Esophagus squamous epithelium (tissue), 5 donors: ENCODE results near the gene PCNX4. TPM values are rescaled to one million over a fixed set of nuclear protein-coding genes. Genes with fewer than 3 reads are reported as not detected.

Experiments
- DNase-seq: peaks from one replicate; lab custom pipeline; 2025; lab: John Stamatoyannopoulos, UW
- H3K27ac ChIP-seq, 4 donors: fragments of 200-600 bp; sonication (generic); one replicate each; pipeline ENCODE4 v1.5.1; 2016 to 2019; ENCODE audit warnings: mild to moderate bottlenecking in 1 of 4
- H3K27me3 ChIP-seq, 4 donors: fragments of 200-600 bp; sonication (generic); 1 replicate in 3 of 4; 2 replicates in 1 of 4; pipeline versions ENCODE4 v1.5.1 to v1.6.0; 2017 to 2021; ENCODE audit warnings: antibody characterized with exemption in 1 of 4
- H3K36me3 ChIP-seq, 3 donors: fragments of 200-600 bp; sonication (generic); one replicate each; pipeline ENCODE4 v1.5.1; 2016 to 2019
- H3K4me1 ChIP-seq, 3 donors: fragments of 200-600 bp; sonication (generic); one replicate each; pipeline ENCODE4 v1.5.1; 2017 to 2019
- H3K4me3 ChIP-seq, 4 donors: fragments of 200-600 bp; sonication (generic); 1 replicate in 3 of 4; 2 replicates in 1 of 4; pipeline ENCODE4 v1.5.1; 2016 to 2019; ENCODE audit warnings: mild to moderate bottlenecking in 2 of 4, moderate library complexity in 1 of 4
- H3K9me3 ChIP-seq, 3 donors: fragments of 200-600 bp; sonication (generic); one replicate each; pipeline ENCODE4 v1.5.1; 2016 to 2019
- POLR2A ChIP-seq, 4 donors: fragments of 450-650 bp; IDR thresholded peaks; one replicate each; pipeline ENCODE4 v1.6.1; 2017; ENCODE audit warnings: antibody characterized with exemption in 4 of 4, mild to moderate bottlenecking in 4 of 4, moderate library complexity in 3 of 4
- WGBS, 2 donors: methylation state at CpG; one replicate each; pipeline ENCODE4 v1.1.5; 2018; 5-methylcytosine and 5-hydroxymethylcytosine counted together
- intact Hi-C: fragments of 100-400 bp; cut with DNase I; formaldehyde crosslinking; loops from one replicate; pipeline ENCODE4 v1.15.0; 2022
- total RNA-seq, 4 donors: library from RNA; depleted of rRNA; stranded (reverse); fragments of >200 nt; gene quantifications; one replicate each; pipeline ENCODE4 v1.1.0, GENCODE V29; 2016
- TF ChIP-seq, protein P1 (sequence below), 6 experiments: fragments of 450-650 bp in 4 of 6; fragments of 200-600 bp in 2 of 6; sonication (generic) in 2 of 6; IDR thresholded peaks; one replicate each; pipeline ENCODE4 v1.5.1; 2016 to 2019; ENCODE audit warnings: antibody characterized with exemption in 6 of 6, mild to moderate bottlenecking in 4 of 6, moderate library complexity in 4 of 6
- donor health status: DM: yes; HTN: yes; CAD: no.

The PCNX4 gene
- total RNA-seq, 4 donors from 2014 or later = 9.4 to 31.1 (median 18.7) TPM

DNA sequence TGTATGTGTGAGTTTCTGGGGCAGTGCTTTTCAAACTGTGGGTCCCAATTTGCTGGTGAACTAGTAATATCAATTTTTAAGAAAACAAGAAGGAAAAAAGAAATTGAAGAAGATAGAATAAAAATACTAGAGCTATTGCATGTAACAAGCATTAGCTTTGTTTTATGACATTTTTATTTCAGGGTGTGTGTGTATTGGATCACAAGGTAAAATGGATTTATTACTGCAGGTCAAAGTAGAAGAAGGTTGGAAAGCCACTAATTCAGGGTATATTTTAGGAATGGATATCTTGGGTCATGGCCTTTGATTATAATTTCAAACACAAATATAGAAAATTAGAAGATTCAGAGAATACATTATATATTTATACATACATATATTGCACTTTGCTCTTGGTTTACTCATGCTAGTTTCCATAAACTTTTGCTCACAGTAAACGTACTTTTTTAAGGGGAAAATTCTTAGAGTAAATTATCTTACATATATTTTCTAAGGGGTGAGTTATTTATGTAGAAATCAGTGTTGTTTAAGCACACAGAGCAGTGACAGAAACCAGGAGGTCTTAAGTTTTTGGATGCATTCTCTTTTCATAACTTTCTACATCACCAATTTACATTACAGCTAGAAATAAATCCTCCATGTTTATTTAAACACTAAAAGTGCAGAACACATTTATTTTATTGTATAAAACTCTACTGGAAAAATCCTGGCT is 122.8 kb downstream of the PCNX4 start:
- TF ChIP-seq, protein P1, sequence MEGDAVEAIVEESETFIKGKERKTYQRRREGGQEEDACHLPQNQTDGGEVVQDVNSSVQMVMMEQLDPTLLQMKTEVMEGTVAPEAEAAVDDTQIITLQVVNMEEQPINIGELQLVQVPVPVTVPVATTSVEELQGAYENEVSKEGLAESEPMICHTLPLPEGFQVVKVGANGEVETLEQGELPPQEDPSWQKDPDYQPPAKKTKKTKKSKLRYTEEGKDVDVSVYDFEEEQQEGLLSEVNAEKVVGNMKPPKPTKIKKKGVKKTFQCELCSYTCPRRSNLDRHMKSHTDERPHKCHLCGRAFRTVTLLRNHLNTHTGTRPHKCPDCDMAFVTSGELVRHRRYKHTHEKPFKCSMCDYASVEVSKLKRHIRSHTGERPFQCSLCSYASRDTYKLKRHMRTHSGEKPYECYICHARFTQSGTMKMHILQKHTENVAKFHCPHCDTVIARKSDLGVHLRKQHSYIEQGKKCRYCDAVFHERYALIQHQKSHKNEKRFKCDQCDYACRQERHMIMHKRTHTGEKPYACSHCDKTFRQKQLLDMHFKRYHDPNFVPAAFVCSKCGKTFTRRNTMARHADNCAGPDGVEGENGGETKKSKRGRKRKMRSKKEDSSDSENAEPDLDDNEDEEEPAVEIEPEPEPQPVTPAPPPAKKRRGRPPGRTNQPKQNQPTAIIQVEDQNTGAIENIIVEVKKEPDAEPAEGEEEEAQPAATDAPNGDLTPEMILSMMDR (IDR thresholded peaks at IDR 0.05) = no peak
- TF ChIP-seq POLR2A (IDR thresholded peaks at IDR 0.05) = no peak
- intact Hi-C loops = no loop called here

DNA sequence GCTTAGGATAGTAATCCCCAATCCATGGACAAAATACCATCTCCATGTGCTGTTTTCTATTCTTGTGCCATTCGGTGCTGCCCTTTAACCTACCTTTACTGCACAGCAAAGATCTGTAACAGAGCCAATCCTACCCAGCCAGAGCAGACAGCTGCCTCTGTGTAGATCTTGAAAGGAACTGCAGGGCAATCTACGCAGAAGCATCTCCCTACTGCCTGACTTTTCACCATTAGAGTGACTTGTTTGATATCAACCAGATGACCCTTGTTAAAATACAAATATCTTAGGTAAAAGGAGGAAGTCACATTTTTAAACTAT is 123.4 kb downstream of the PCNX4 start:
- no peak for TF ChIP-seq POLR2A (IDR thresholded peaks at IDR 0.05)
- TF ChIP-seq, protein P1 (IDR thresholded peaks at IDR 0.05) = no peak
- 67 to 81% methylated on average over 2 of the region's 2 CpGs for WGBS, 2 donors
- Histone ChIP-seq H3K36me3 (no peaks in the 10 kb centered on the region), H3K27me3 (no peaks in the 10 kb centered on the region), H3K4me1 (no peaks in the 10 kb centered on the region), H3K9me3 (no peaks in the 10 kb centered on the region), H3K4me3 (no peak overlapping the region), H3K27ac (no peak overlapping the region)
- DNase-seq = no peak
- intact Hi-C loops = no loop called here

More for the DNA sequence above, 122.8 kb downstream of the PCNX4 start:
- no peaks in the 10 kb centered on the region for H3K9me3 ChIP-seq
- 7 to 8% methylated on average over 1 of the region's 1 CpG for WGBS, 2 donors
- no peaks in the 10 kb centered on the region for H3K4me1 ChIP-seq
- no peaks in the 10 kb centered on the region for H3K27me3 ChIP-seq
- H3K4me3 ChIP-seq = no peak overlapping the region
- no peak overlapping the region for H3K27ac ChIP-seq
- H3K36me3 ChIP-seq = no peaks in the 10 kb centered on the region
- no peak for DNase-seq

DNA sequence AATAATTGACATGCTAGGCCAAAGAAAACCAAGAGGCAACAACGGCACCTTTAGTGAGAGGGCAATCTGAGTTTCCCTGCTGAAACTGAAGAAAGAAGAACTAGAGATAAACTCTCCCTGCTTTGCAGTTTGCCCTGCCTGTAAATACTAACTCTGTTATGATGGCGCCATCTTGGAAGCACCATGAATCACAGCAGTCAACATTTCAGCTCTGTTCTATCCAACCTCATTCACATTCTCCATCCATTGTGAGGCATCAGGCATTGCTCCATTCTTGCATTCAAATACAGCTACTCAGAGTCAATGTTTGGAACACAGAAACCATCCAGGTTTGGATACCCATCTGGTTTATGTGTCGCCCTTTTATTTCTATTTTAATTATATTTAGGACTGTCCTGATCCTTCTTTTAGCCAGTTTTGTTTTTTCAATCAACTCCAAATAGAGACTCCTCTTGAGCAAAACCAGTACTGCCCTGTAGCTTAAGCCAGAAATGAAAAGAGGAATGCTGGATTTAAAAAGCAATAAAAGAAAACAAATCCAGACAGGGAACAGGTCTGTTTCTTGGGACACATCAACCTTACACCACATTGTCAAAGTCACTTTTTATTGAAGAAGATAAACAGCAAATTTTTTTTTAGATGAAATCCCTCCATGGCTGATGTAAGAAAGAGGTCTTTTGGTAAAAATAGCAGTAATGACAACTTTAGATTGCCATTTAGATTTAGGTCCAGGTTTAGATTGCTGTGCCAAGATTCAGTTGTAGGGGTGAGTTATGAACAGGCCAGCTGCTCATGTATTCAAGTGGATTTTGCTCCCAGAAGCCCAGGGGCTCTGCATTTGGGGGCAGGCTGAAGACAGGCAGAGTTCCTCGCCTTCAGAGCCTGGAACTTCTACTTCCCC is 124.0 kb downstream of the PCNX4 start:
- 73 to 78% methylated on average over 4 of the region's 4 CpGs for WGBS, 2 donors
- H3K4me3 ChIP-seq = no peak overlapping the region
- H3K4me1 ChIP-seq = no peaks in the 10 kb centered on the region
- TF ChIP-seq POLR2A (IDR thresholded peaks at IDR 0.05) = no peak
- TF ChIP-seq, protein P1 (IDR thresholded peaks at IDR 0.05) = no peak
- no peak for DNase-seq
- H3K9me3 ChIP-seq = no peaks in the 10 kb centered on the region
- H3K36me3 ChIP-seq = no peaks in the 10 kb centered on the region
- H3K27ac ChIP-seq = peak overlapping the region in 1 of 4 donors; percentile 10
- intact Hi-C loops = no loop called here
- no peaks in the 10 kb centered on the region for H3K27me3 ChIP-seq

DNA sequence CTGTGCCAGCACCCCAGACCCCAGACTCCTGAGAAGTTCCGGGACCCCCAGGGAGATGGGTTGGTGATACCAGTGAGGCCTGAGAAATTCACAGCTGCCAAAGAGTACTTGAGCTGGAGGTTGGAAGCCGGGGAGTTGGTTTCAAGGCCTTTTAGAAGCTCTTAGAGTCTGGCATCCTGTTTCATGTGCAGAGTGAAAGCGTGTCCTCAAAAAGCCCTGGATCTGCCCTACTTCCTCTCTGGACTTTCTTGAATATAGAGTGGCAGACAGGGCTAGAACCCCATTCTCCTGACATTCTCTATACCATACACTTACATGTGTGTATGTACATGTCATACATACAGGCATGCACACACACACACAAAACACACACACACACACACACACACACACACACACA is 126.0 kb downstream of the PCNX4 start:
- H3K27me3 ChIP-seq = no peaks in the 10 kb centered on the region
- H3K36me3 ChIP-seq = no peaks in the 10 kb centered on the region
- intact Hi-C loops = no loop called here
- TF ChIP-seq, protein P1 (IDR thresholded peaks at IDR 0.05) = no peak
- no peak for TF ChIP-seq POLR2A (IDR thresholded peaks at IDR 0.05)
- no peaks in the 10 kb centered on the region for H3K4me1 ChIP-seq
- no peak for DNase-seq
- WGBS, 2 donors = 79 to 90% methylated on average over 2 of the region's 3 CpGs
- H3K27ac ChIP-seq = no peak overlapping the region
- no peak overlapping the region for H3K4me3 ChIP-seq
- no peaks in the 10 kb centered on the region for H3K9me3 ChIP-seq

Other genes starting within 250 kb of the PCNX4 start
- gene RTN1, start 221.1 kb upstream of the PCNX4 start, total RNA-seq = 1 to 10 TPM in 2 of 4 donors, under 1 TPM in 2; 0.15 to 2.3 (median 0.91) TPM
- not detected for gene LRRC9, start 171.8 kb upstream of the PCNX4 start, total RNA-seq
- gene DHRS7, start 73.5 kb downstream of the PCNX4 start, total RNA-seq = 10 to 100 TPM; 43.1 to 82.0 (median 60.1) TPM
- 10 to 100 TPM; 16.7 to 34.3 (median 22.7) TPM for gene PPM1A, start 157.3 kb downstream of the PCNX4 start, total RNA-seq